ENCODE data around the gene CCDC167. TPM values are rescaled to one million over a fixed set of nuclear protein-coding genes. Genes with fewer than 3 reads are reported as not detected.

The CCDC167 gene
- polyA plus RNA-seq, 1 donor from 2014 or later, result 207 TPM

- Histone ChIP-seq H3K9me2 (ENCODE audit: insufficient read depth, low read length) (no peaks in the 10 kb centered on the region), H3K36me3 (ENCODE audit: insufficient read depth, low read length) (no peaks in the 10 kb centered on the region), H4K20me1 (ENCODE audit: insufficient read depth) (no peaks in the 10 kb centered on the region), H3K9ac (ENCODE audit: low read length) (peak overlapping the region; percentile 62), H2AFZ (ENCODE audit: low read depth, low read length) (no peak overlapping the region), H3K9me3 (ENCODE audit: low read length) (no peaks in the 10 kb centered on the region), H3K27me3 (ENCODE audit: insufficient read depth, low read depth, low read length) (no peaks in the 10 kb centered on the region), H3F3A (ENCODE audit: insufficient read depth, low read length, poor library complexity, severe bottlenecking) (no peaks in the 10 kb centered on the region), H3K79me2 (replicated peaks; ENCODE audit: insufficient read depth, low read length) (peaks cover 3% of the 10 kb centered on the region), H3K4me3 (ENCODE audit: low read length) (no peak overlapping the region), H3K27ac (ENCODE audit: low read length) (peak overlapping the region; percentile 86), H3K4me2 (ENCODE audit: low read length) (no peak overlapping the region)
- no peak for TF ChIP-seq SMC3 (conservative IDR thresholded peaks at IDR 0.05; ENCODE audit: poor library complexity)
Observed at GRCh38 chr6:37482606-37483251, 17.0 kb downstream of the CCDC167 start.

- H3K4me3 ChIP-seq (ENCODE audit: low read length), result peak overlapping the region; percentile 47
- no peaks in the 10 kb centered on the region for H3F3A ChIP-seq (ENCODE audit: insufficient read depth, low read length, poor library complexity, severe bottlenecking)
- H3K79me2 ChIP-seq (replicated peaks; ENCODE audit: insufficient read depth, low read length), result peaks cover 3% of the 10 kb centered on the region
- peak overlapping the region; percentile 17 for H3K4me2 ChIP-seq (ENCODE audit: low read length)
- H3K36me3 ChIP-seq (ENCODE audit: insufficient read depth, low read length), result no peaks in the 10 kb centered on the region
- TF ChIP-seq TAF1 (IDR thresholded peaks at IDR 0.05; ENCODE audit: low read depth) (no peak), EP300 (conservative IDR thresholded peaks at IDR 0.05; ENCODE audit: poor library complexity, severe bottlenecking) (peak; percentile 36), RAD21 (conservative IDR thresholded peaks at IDR 0.05) (no peak), REST (IDR thresholded peaks at IDR 0.05; ENCODE audit: borderline replicate concordance) (no peak), POLR2AphosphoS5 (IDR thresholded peaks at IDR 0.05) (peak; percentile 79), CTCF (IDR thresholded peaks at IDR 0.05; ENCODE audit: poor library complexity, severe bottlenecking) (no peak), SMC3 (conservative IDR thresholded peaks at IDR 0.05; ENCODE audit: poor library complexity) (peak; percentile 21)
- no peaks in the 10 kb centered on the region for H3K9me2 ChIP-seq (ENCODE audit: insufficient read depth, low read length)
- peak overlapping the region; percentile 86 for H3K27ac ChIP-seq (ENCODE audit: low read length)
- no peaks in the 10 kb centered on the region for H4K20me1 ChIP-seq (ENCODE audit: insufficient read depth)
- H3K27me3 ChIP-seq (ENCODE audit: insufficient read depth, low read depth, low read length), result no peaks in the 10 kb centered on the region
- peak overlapping the region; percentile 62 for H3K9ac ChIP-seq (ENCODE audit: low read length)
- H2AFZ ChIP-seq (ENCODE audit: low read depth, low read length), result no peak overlapping the region
- H3K9me3 ChIP-seq (ENCODE audit: low read length), result no peaks in the 10 kb centered on the region
Observed at GRCh38 chr6:37481711-37482605, 17.7 kb downstream of the CCDC167 start.

Data from neural cell (in vitro differentiated cells).